Neural cell (in vitro differentiated cells): Measurements from ENCODE around the gene LGR4. TPM values are rescaled to one million over a fixed set of nuclear protein-coding genes. Genes with fewer than 3 reads are reported as not detected.

ENCODE experiments used
- H2AFZ ChIP-seq: fragments of 200-600, 300-800 bp; sonication (generic), shearing (Covaris generic); 2 replicates; pipeline ENCODE4 v1.6.0; 2014; ENCODE audit warnings: low read depth, mild to moderate bottlenecking, antibody characterized with exemption, low read length, moderate library complexity
- H3F3A ChIP-seq: fragments of 200-600 bp; shearing (Covaris generic); 2 replicates; pipeline ENCODE4 v1.6.1; 2016; ENCODE audit warnings: mild to moderate bottlenecking, moderate library complexity, mixed read lengths, antibody characterized with exemption, low read length; ENCODE audit not compliant: insufficient read depth, poor library complexity, severe bottlenecking
- H3K27ac ChIP-seq: fragments of 200-600, 300-800 bp; sonication (generic), shearing (Covaris generic); 2 replicates; pipeline ENCODE4 v1.5.1; 2014; ENCODE audit warnings: mild to moderate bottlenecking, low read length, moderate library complexity
- H3K27me3 ChIP-seq: fragments of 300-800, 200-600 bp; sonication (generic), shearing (Covaris generic); 2 replicates; pipeline ENCODE4 v1.6.0; 2014; ENCODE audit warnings: mild to moderate bottlenecking, low read depth, low read length, moderate library complexity; ENCODE audit not compliant: insufficient read depth
- H3K36me3 ChIP-seq: fragments of 300-800, 200-600 bp; sonication (generic), shearing (Covaris generic); 2 replicates; pipeline ENCODE4 v1.5.1; 2014; ENCODE audit warnings: mild to moderate bottlenecking, antibody characterized with exemption, low read length, moderate library complexity; ENCODE audit not compliant: insufficient read depth
- H3K4me2 ChIP-seq: fragments of 300-800, 200-600 bp; sonication (generic), shearing (Covaris generic); 2 replicates; pipeline ENCODE4 v1.6.0; 2014; ENCODE audit warnings: mild to moderate bottlenecking, low read length
- H3K4me3 ChIP-seq: fragments of 300-800, 200-600 bp; sonication (generic), shearing (Covaris generic); 2 replicates; pipeline ENCODE4 v1.5.1; 2014; ENCODE audit warnings: mild to moderate bottlenecking, low read length, moderate library complexity
- H3K79me2 ChIP-seq: fragments of 200-600 bp; shearing (Covaris generic); replicated peaks from 2 replicates; pipeline ENCODE4 v1.6.0; 2014; ENCODE audit warnings: mild to moderate bottlenecking, low read length, moderate library complexity; ENCODE audit not compliant: insufficient read depth
- H3K9ac ChIP-seq: fragments of 300-800, 200-600 bp; sonication (generic), shearing (Covaris generic); 2 replicates; pipeline ENCODE4 v1.6.1; 2016; ENCODE audit warnings: mild to moderate bottlenecking, low read length, mixed read lengths
- H3K9me2 ChIP-seq: fragments of 200-600 bp; shearing (Covaris generic); 2 replicates; pipeline ENCODE4 v1.6.1; 2016; ENCODE audit warnings: mild to moderate bottlenecking, low read length, mixed read lengths; ENCODE audit not compliant: insufficient read depth
- H3K9me3 ChIP-seq: fragments of 200-600, 300-800 bp; sonication (generic), shearing (Covaris generic); 2 replicates; pipeline ENCODE4 v1.6.1; 2016; ENCODE audit warnings: mild to moderate bottlenecking, mixed run types, low read length, moderate library complexity, mixed read lengths
- H4K20me1 ChIP-seq: fragments of 200-600 bp; shearing (Covaris generic); 2 replicates; pipeline ENCODE4 v1.6.1; 2016; ENCODE audit warnings: mild to moderate bottlenecking, mixed run types; ENCODE audit not compliant: insufficient read depth
- CTCF ChIP-seq: fragments of 450-650 bp; IDR thresholded peaks from 2 replicates; pipeline ENCODE4 v1.5.1; 2014; ENCODE audit warnings: antibody characterized with exemption, mild to moderate bottlenecking, moderate library complexity; ENCODE audit not compliant: poor library complexity, severe bottlenecking
- EP300 ChIP-seq: fragments of 450-650 bp; conservative IDR thresholded peaks from 2 replicates; pipeline ENCODE4 v1.6.1; 2014; ENCODE audit warnings: antibody characterized with exemption, mild to moderate bottlenecking, moderate library complexity; ENCODE audit not compliant: poor library complexity, severe bottlenecking
- MXI1 ChIP-seq: fragments of 450-650 bp; conservative IDR thresholded peaks from 2 replicates; pipeline ENCODE4 v1.6.1; 2014; ENCODE audit warnings: antibody characterized with exemption, mild to moderate bottlenecking; ENCODE audit not compliant: poor library complexity, severe bottlenecking
- POLR2AphosphoS5 ChIP-seq: IDR thresholded peaks from 2 replicates; pipeline ENCODE4 v1.6.1; 2012
- SMC3 ChIP-seq: fragments of 450-650 bp; conservative IDR thresholded peaks from 2 replicates; pipeline ENCODE4 v1.6.1; 2014; ENCODE audit warnings: antibody characterized with exemption, mild to moderate bottlenecking, moderate library complexity; ENCODE audit not compliant: poor library complexity
- TAF1 ChIP-seq: IDR thresholded peaks from 2 replicates; pipeline ENCODE4 v1.6.1; 2012; ENCODE audit warnings: low read depth
- polyA plus RNA-seq: library from polyadenylated mRNA; depleted of rRNA; stranded (reverse); fragments of >200 nt; gene quantifications from 2 replicates; pipeline ENCODE4 v1.2.3, GENCODE V29; 2014
- TF ChIP-seq, protein P1 (sequence below): IDR thresholded peaks from 2 replicates; pipeline ENCODE4 v1.6.1; 2012; ENCODE audit warnings: borderline replicate concordance

The LGR4 gene
- polyA plus RNA-seq, 1 donor from 2014 or later, result 11.2 TPM

DNA sequence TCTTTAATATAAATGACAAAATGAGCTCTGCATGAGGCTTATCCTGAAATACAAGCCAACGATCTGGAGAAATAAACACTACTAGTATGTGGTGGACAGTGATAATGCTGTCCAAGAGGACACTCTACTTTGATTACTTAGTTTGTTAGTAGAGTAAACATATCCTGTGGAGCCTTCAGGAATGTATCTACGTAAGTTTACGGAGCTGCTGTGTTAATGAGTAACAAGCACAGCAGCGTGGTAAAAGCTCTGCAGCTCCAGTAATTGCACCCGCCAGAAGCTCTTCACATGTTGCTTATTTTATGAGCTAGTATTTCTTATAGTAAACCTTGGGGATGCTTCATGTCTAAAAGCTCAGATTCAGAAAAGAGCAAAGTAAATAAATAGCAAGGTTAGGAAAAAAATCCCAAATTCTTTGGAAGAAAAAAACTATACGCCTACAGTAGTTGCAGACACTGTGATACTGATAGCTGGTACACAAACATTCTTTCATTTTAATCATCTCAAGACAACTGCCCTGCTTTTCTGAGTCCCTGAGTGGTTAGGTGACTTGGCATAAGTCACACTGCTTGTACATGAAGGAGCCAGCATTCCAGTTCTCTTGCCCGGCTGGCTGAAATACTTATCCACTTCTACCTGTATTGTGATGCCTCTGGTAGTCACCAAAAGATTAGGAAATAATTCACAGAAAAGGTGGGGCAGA, 76.9 kb downstream of the LGR4 start:
- Histone ChIP-seq H3K4me3 (no peak overlapping the region), H3K36me3 (no peaks in the 10 kb centered on the region), H3K4me2 (no peak overlapping the region), H3K9me2 (no peaks in the 10 kb centered on the region), H3K9ac (no peak overlapping the region), H3F3A (no peaks in the 10 kb centered on the region), H4K20me1 (no peaks in the 10 kb centered on the region), H2AFZ (no peak overlapping the region), H3K79me2 (no peaks in the 10 kb centered on the region), H3K27ac (no peak overlapping the region), H3K27me3 (no peaks in the 10 kb centered on the region), H3K9me3 (no peaks in the 10 kb centered on the region)
- TF ChIP-seq POLR2AphosphoS5 (peak; percentile 12), MXI1 (no peak)

DNA sequence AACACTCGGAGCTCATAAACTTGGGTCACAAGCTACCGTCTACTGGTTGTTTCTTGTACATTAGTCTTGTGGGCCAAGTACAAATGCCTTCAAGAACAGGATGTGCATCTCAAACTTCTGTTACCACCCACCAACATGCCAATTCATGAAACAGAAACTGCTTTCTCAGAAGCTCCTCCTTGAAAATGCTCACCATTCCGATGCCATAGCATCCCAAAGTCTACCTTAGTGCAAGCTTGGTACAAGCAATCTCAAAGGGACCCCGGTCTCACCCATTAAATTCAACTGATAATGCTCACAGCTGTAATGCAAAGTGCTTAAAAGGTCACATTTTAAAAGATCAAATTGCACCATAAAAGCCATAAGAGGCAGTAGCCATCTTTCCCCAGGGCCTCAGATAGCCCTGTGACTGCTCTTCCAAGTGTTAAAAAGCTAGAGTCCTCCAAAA, 77.8 kb downstream of the LGR4 start:
- Histone ChIP-seq H3K9ac (no peak overlapping the region), H3K27ac (no peak overlapping the region), H3K4me2 (no peak overlapping the region), H3K4me3 (no peak overlapping the region), H3K9me2 (no peaks in the 10 kb centered on the region), H3K9me3 (no peaks in the 10 kb centered on the region), H2AFZ (no peak overlapping the region), H3K79me2 (no peaks in the 10 kb centered on the region), H3K36me3 (no peaks in the 10 kb centered on the region), H3K27me3 (no peaks in the 10 kb centered on the region), H4K20me1 (no peaks in the 10 kb centered on the region), H3F3A (no peaks in the 10 kb centered on the region)
- TF ChIP-seq EP300, result no peak
- TF ChIP-seq POLR2AphosphoS5, result no peak
- TF ChIP-seq, protein P1, sequence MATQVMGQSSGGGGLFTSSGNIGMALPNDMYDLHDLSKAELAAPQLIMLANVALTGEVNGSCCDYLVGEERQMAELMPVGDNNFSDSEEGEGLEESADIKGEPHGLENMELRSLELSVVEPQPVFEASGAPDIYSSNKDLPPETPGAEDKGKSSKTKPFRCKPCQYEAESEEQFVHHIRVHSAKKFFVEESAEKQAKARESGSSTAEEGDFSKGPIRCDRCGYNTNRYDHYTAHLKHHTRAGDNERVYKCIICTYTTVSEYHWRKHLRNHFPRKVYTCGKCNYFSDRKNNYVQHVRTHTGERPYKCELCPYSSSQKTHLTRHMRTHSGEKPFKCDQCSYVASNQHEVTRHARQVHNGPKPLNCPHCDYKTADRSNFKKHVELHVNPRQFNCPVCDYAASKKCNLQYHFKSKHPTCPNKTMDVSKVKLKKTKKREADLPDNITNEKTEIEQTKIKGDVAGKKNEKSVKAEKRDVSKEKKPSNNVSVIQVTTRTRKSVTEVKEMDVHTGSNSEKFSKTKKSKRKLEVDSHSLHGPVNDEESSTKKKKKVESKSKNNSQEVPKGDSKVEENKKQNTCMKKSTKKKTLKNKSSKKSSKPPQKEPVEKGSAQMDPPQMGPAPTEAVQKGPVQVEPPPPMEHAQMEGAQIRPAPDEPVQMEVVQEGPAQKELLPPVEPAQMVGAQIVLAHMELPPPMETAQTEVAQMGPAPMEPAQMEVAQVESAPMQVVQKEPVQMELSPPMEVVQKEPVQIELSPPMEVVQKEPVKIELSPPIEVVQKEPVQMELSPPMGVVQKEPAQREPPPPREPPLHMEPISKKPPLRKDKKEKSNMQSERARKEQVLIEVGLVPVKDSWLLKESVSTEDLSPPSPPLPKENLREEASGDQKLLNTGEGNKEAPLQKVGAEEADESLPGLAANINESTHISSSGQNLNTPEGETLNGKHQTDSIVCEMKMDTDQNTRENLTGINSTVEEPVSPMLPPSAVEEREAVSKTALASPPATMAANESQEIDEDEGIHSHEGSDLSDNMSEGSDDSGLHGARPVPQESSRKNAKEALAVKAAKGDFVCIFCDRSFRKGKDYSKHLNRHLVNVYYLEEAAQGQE, result no peak
- no peak for TF ChIP-seq CTCF
- TF ChIP-seq TAF1, result no peak
- TF ChIP-seq MXI1, result no peak
- TF ChIP-seq SMC3, result no peak
